Endodermal cell (in vitro differentiated cells): Measurements from ENCODE around the gene CIC. TPM values are rescaled to one million over a fixed set of nuclear protein-coding genes. Genes with fewer than 3 reads are reported as not detected.

ENCODE experiments used
- DNase-seq: peaks from one replicate; pipeline ENCODE4 v3.0.0-alpha.2; 2017
- H3K27ac ChIP-seq: 2 replicates; pipeline ENCODE4 v1.5.1; 2013; ENCODE audit warnings: mild to moderate bottlenecking, low read depth, low read length, moderate library complexity
- H3K27me3 ChIP-seq: 2 replicates; pipeline ENCODE4 v1.6.1; 2013; ENCODE audit warnings: mild to moderate bottlenecking, low read length, moderate library complexity; ENCODE audit not compliant: insufficient read depth, control insufficient read depth, poor library complexity, severe bottlenecking
- H3K36me3 ChIP-seq: 2 replicates; pipeline ENCODE4 v1.7.0; 2013; ENCODE audit warnings: mild to moderate bottlenecking, low read length, moderate library complexity; ENCODE audit not compliant: control insufficient read depth, insufficient read depth
- H3K4me1 ChIP-seq: one replicate; pipeline ENCODE4 v1.7.0; 2013; ENCODE audit warnings: low read length; ENCODE audit not compliant: control insufficient read depth, insufficient read depth
- H3K4me3 ChIP-seq: 2 replicates; pipeline ENCODE4 v1.5.1; 2013; ENCODE audit warnings: mild to moderate bottlenecking, low read length, moderate library complexity
- H3K9ac ChIP-seq: 2 replicates; pipeline ENCODE4 v1.6.1; 2013; ENCODE audit warnings: mild to moderate bottlenecking, low read length, moderate library complexity; ENCODE audit not compliant: poor library complexity, severe bottlenecking; ENCODE audit errors: extremely low read depth
- H3K9me3 ChIP-seq: 2 replicates; pipeline ENCODE4 v1.6.1; 2013; ENCODE audit warnings: mild to moderate bottlenecking, low read length, moderate library complexity; ENCODE audit not compliant: control insufficient read depth
- H3K27ac Mint-ChIP-seq: 2 replicates; pipeline ENCODE4 v1.8.0; 2020; ENCODE audit warnings: mixed read lengths
- H3K27me3 Mint-ChIP-seq: 2 replicates; pipeline ENCODE4 v1.8.0; 2021; ENCODE audit warnings: mild to moderate bottlenecking, mixed read lengths; ENCODE audit not compliant: insufficient read depth
- H3K36me3 Mint-ChIP-seq: 2 replicates; pipeline ENCODE4 v1.8.0; 2020; ENCODE audit warnings: low read depth, mixed read lengths
- H3K4me1 Mint-ChIP-seq: 2 replicates; pipeline ENCODE4 v1.8.0; 2020; ENCODE audit warnings: mixed read lengths
- H3K4me3 Mint-ChIP-seq: 2 replicates; pipeline ENCODE4 v1.8.0; 2020; ENCODE audit warnings: mild to moderate bottlenecking, moderate library complexity, mixed read lengths
- H3K9me3 Mint-ChIP-seq: 2 replicates; pipeline ENCODE4 v1.8.0; 2020; ENCODE audit warnings: mild to moderate bottlenecking, mixed read lengths
- WGBS, 2 experiments: methylation state at CpG; one replicate each; pipeline versions ENCODE4 v1.1.5 to v1.1.7; 2013; ENCODE audit warnings: missing lambda C conversion rate in 2 of 2, mixed read lengths in 1 of 2; ENCODE audit not compliant: insufficient coverage in 1 of 2, insufficient read length in 1 of 2; 5-methylcytosine and 5-hydroxymethylcytosine counted together
- total RNA-seq, 2 donors: library from RNA; stranded (reverse); fragmentation: NEBNext Ultra II Directional in 1 of 2; extraction: Animal tissue kit (Norgen Biotek cat#: 25700) in 1 of 2; gene quantifications; 2 replicates in 1 of 2; 3 replicates in 1 of 2; pipeline ENCODE4 v1.2.1, GENCODE V29; 2021
- TF ChIP-seq, protein P1 (sequence below): fragments of 200-600 bp; sonication (generic); conservative IDR thresholded peaks from 2 replicates; pipeline ENCODE4 v1.5.0; 2021; ENCODE audit warnings: antibody characterized with exemption, mild to moderate bottlenecking

Gene CIC
- total RNA-seq, 2 donors from 2014 or later, result 48.6 to 57.6 TPM

DNA sequence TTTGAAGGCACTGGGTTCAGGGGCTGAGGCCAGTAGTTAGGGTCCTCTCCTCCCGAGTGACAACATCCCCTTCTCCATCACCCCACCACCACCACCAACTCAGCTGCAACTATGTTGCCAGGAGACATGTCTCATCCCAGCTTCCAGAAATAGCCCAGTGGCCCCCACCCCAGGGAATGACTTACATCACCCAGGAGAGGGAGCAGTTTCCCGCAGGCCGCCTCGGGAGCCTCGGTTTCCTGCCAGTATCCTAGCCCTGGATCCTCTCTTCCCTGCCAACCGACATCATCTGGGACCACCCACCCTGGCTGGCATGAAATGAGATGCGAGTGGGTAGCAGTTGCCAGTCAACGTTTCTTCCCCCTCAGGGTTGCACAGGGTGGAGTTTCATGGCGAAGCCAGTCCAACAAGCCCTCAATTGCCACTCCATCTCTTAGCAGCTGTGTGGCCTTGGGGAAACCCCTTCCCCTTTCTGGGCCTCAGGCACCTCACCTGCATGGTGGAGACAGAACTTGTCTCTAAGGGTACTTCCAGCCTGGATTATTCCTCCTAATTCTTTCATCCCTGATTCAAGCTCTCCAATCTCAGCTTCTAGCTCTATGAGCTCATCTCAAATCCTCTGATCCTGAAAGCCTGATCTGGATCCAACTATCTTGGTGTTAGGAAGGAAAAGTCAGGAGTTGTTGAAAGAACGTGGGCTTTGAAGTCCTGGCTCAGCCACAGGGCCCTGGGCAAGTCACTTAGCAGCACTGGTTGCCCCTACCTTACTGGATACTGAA is 22.7 kb upstream of the CIC start:
- Histone ChIP-seq H3K9ac (no peak overlapping the region), H3K4me3 (no peak overlapping the region), H3K27ac (no peak overlapping the region), H3K27me3 (no peaks in the 10 kb centered on the region), H3K4me1 (no peaks in the 10 kb centered on the region), H3K36me3 (peaks cover 15% of the 10 kb centered on the region), H3K9me3 (no peaks in the 10 kb centered on the region)
- TF ChIP-seq, protein P1, sequence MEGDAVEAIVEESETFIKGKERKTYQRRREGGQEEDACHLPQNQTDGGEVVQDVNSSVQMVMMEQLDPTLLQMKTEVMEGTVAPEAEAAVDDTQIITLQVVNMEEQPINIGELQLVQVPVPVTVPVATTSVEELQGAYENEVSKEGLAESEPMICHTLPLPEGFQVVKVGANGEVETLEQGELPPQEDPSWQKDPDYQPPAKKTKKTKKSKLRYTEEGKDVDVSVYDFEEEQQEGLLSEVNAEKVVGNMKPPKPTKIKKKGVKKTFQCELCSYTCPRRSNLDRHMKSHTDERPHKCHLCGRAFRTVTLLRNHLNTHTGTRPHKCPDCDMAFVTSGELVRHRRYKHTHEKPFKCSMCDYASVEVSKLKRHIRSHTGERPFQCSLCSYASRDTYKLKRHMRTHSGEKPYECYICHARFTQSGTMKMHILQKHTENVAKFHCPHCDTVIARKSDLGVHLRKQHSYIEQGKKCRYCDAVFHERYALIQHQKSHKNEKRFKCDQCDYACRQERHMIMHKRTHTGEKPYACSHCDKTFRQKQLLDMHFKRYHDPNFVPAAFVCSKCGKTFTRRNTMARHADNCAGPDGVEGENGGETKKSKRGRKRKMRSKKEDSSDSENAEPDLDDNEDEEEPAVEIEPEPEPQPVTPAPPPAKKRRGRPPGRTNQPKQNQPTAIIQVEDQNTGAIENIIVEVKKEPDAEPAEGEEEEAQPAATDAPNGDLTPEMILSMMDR, result peak; percentile 70
- Mint-ChIP-seq H3K36me3 (peaks cover 9% of the 10 kb centered on the region), H3K4me3 (no peak overlapping the region), H3K27me3 (no peaks in the 10 kb centered on the region), H3K27ac (peak overlapping the region; percentile 27), H3K9me3 (no peaks in the 10 kb centered on the region), H3K4me1 (peaks cover 10% of the 10 kb centered on the region)
- 58 to 74% methylated on average over 6 to 10 of the region's 10 CpGs for WGBS, 2 experiments
- peak; percentile 81 for DNase-seq

DNA sequence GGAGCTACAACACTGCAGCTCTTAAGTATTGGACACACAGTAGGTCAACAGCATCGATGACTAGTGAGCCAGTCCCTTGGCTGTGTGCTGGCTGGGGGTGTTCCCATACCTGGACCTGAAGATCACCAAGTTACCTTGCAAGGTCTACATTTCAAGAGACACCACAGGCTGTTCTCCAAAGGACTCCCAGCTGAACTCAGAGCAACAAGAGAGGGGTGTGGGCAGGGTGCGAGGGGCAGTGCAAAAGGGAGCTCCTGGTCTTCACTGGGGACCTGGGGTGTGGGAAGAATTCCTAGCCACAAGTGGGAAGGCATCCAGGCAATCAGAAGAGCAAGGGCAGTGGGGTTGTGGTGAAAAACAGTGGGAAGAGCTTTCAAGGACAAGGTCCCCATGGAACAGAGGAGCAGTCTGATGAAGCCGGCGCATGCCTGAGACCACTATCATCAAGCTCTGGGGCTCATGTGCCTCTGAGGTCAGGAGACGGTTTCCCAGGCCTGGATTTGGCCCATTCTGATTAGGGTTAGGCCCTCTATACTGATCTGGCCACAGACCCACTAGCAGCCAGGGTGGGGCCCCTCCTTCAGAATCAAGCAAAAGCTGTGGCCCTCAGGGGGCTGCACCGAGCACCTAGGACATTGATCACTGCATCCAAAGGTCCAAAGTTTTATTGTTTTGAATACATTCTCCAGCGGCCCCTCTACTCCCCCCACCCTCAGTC is 22.0 kb upstream of the CIC start:
- Histone ChIP-seq H3K9ac (no peak overlapping the region), H3K36me3 (peaks cover 15% of the 10 kb centered on the region), H3K27ac (no peak overlapping the region), H3K9me3 (no peaks in the 10 kb centered on the region), H3K27me3 (no peaks in the 10 kb centered on the region), H3K4me3 (no peak overlapping the region), H3K4me1 (no peaks in the 10 kb centered on the region)
- DNase-seq, result no peak
- Mint-ChIP-seq H3K4me3 (no peak overlapping the region), H3K27me3 (no peaks in the 10 kb centered on the region), H3K27ac (peak overlapping the region; percentile 75), H3K4me1 (peaks cover 12% of the 10 kb centered on the region), H3K36me3 (peaks cover 15% of the 10 kb centered on the region), H3K9me3 (no peaks in the 10 kb centered on the region)
- WGBS, 2 experiments, result 95 to 100% methylated on average over 3 to 7 of the region's 7 CpGs
- TF ChIP-seq, protein P1, result no peak

DNA sequence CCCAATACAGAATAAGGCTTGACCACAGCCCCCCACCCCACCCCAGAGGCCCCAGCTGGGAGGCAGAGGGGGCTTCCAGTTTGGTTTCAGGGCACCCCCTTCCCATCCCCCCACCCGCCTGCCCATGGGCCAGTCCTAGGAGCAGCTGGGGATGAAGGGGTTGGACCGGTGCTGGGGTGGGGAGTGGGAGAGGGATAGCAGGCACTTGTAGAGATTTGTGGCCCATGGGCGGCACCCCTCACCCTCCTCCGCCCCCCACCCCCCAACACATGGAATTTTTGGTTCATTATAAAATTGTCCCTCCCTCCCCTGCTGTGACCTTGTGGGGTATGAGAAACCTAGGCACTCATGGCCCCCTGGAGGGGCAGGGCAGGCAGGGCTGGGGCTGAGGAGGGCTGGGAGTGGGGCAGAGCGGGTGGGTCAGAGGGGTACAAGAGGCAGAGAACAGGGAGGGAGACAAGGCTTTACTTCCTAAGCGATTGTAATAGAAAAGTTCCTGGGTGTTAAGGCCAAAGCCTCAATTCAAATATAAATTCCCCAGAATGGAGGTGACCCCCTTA is 21.3 kb upstream of the CIC start:
- H3K27ac ChIP-seq, result no peak overlapping the region

More for the DNA sequence above, 21.3 kb upstream of the CIC start:
- WGBS, 2 experiments, result 100% methylated on average over 2 to 3 of the region's 6 CpGs
- Histone ChIP-seq H3K27me3 (no peaks in the 10 kb centered on the region), H3K4me3 (no peak overlapping the region), H3K9me3 (no peaks in the 10 kb centered on the region), H3K36me3 (peaks cover 15% of the 10 kb centered on the region), H3K9ac (no peak overlapping the region), H3K4me1 (no peaks in the 10 kb centered on the region)
- DNase-seq, result no peak
- no peak overlapping the region for H3K4me3 Mint-ChIP-seq
- TF ChIP-seq, protein P1, result no peak
- peaks cover 17% of the 10 kb centered on the region for H3K4me1 Mint-ChIP-seq
- H3K27ac Mint-ChIP-seq, result no peak overlapping the region
- H3K36me3 Mint-ChIP-seq, result peaks cover 15% of the 10 kb centered on the region
- no peaks in the 10 kb centered on the region for H3K9me3 Mint-ChIP-seq
- H3K27me3 Mint-ChIP-seq, result no peaks in the 10 kb centered on the region
